Brain microvascular endothelial cell (primary cell): ENCODE results near the gene LRP1.
A peak's percentile ranks its signal among the peaks of the same experiment; 100 is the strongest.
"Not testable (repeated sequence)": the region's sequence is repeated elsewhere in the genome, so short reads cannot be mapped to it uniquely, and the experiment has no call there.

ENCODE experiments used
- DNase-seq: peaks from one replicate; pipeline ENCODE4 v3.0.0-alpha.2; 2020
- H3K27ac ChIP-seq: fragments of 250-450 bp; sonication (Bioruptor Pico); 2 replicates; pipeline ENCODE4 v1.5.1; 2020; ENCODE audit warnings: mild to moderate bottlenecking, moderate library complexity
- H3K27me3 ChIP-seq: fragments of 250-450 bp; sonication (Bioruptor Pico); replicated peaks from 2 replicates; pipeline ENCODE4 v1.5.1; 2020; ENCODE audit warnings: mild to moderate bottlenecking
- H3K36me3 ChIP-seq: fragments of 250-450 bp; sonication (Bioruptor Pico); replicated peaks from 2 replicates; pipeline ENCODE4 v1.5.1; 2020; ENCODE audit warnings: mild to moderate bottlenecking
- H3K4me3 ChIP-seq: 2 replicates; pipeline ENCODE4 v1.5.1; 2011; ENCODE audit warnings: low read depth, mild to moderate bottlenecking, control low read depth, low read length, moderate library complexity
- CTCF ChIP-seq: IDR thresholded peaks from 2 replicates; pipeline ENCODE4 v1.5.1; 2011; ENCODE audit warnings: low read depth, mild to moderate bottlenecking, moderate library complexity, low read length, control low read depth, inconsistent platforms; ENCODE audit errors: missing control alignments
- in situ Hi-C: cut with HindIII; loops from 2 replicates; pipeline ENCODE4 v1.10.0; 2017; ENCODE audit warnings: low sequenced_read_pairs, low pct_ligation_motif_present

LRP1 gene

GRCh38 chr12:57116580-57117281 lies 11.6 kb upstream of the LRP1 start:
- Histone ChIP-seq H3K27me3 (no peaks in the 10 kb centered on the region), H3K4me3 (no peak overlapping the region), H3K36me3 (no peaks in the 10 kb centered on the region), H3K27ac (no peak overlapping the region)
- no peak for TF ChIP-seq CTCF
- no peak for DNase-seq
- in situ Hi-C loops = no loop called here

GRCh38 chr12:57118711-57119271 lies 9.5 kb upstream of the LRP1 start:
- no peaks in the 10 kb centered on the region for H3K36me3 ChIP-seq
- in situ Hi-C loops = no loop called here
- no peak for TF ChIP-seq CTCF
- no peaks in the 10 kb centered on the region for H3K27me3 ChIP-seq
- no peak for DNase-seq
- no peak overlapping the region for H3K4me3 ChIP-seq
- H3K27ac ChIP-seq = no peak overlapping the region

- no peak for TF ChIP-seq CTCF
- in situ Hi-C loops = no loop called here
- H3K27ac ChIP-seq = no peak overlapping the region
- no peaks in the 10 kb centered on the region for H3K27me3 ChIP-seq
- no peaks in the 10 kb centered on the region for H3K36me3 ChIP-seq
- DNase-seq = no peak
- H3K4me3 ChIP-seq = no peak overlapping the region
Observed at GRCh38 chr12:57119294-57120085, 8.8 kb upstream of the LRP1 start.

GRCh38 chr12:57120718-57121117 lies 7.6 kb upstream of the LRP1 start:
- H3K27me3 ChIP-seq, H3K4me3 ChIP-seq, DNase-seq, H3K27ac ChIP-seq, H3K36me3 ChIP-seq, in situ Hi-C loops: not testable (repeated sequence)

GRCh38 chr12:57123813-57124212 lies 4.5 kb upstream of the LRP1 start:
- no peaks in the 10 kb centered on the region for H3K27me3 ChIP-seq
- TF ChIP-seq CTCF = no peak
- DNase-seq = no peak
- H3K36me3 ChIP-seq = no peaks in the 10 kb centered on the region
- in situ Hi-C loops = no loop called here
- no peak overlapping the region for H3K27ac ChIP-seq
- no peak overlapping the region for H3K4me3 ChIP-seq

- in situ Hi-C loops = no loop called here
- H3K27me3 ChIP-seq = no peaks in the 10 kb centered on the region
- no peak overlapping the region for H3K27ac ChIP-seq
- TF ChIP-seq CTCF = peak; percentile 96
- no peaks in the 10 kb centered on the region for H3K36me3 ChIP-seq
- peak; percentile 68 for DNase-seq
- no peak overlapping the region for H3K4me3 ChIP-seq
Observed at GRCh38 chr12:57124261-57124877, 3.9 kb upstream of the LRP1 start.
